SHP77 (cell line): ENCODE results near the gene PLGRKT.
"Not testable (repeated sequence)": the region's sequence is repeated elsewhere in the genome, so short reads cannot be mapped to it uniquely, and the experiment has no call there.

ENCODE experiments used
- DNase-seq, 2 experiments: peaks; one replicate each; lab custom pipeline; 2025; lab: John Stamatoyannopoulos, UW

Gene PLGRKT

DNA sequence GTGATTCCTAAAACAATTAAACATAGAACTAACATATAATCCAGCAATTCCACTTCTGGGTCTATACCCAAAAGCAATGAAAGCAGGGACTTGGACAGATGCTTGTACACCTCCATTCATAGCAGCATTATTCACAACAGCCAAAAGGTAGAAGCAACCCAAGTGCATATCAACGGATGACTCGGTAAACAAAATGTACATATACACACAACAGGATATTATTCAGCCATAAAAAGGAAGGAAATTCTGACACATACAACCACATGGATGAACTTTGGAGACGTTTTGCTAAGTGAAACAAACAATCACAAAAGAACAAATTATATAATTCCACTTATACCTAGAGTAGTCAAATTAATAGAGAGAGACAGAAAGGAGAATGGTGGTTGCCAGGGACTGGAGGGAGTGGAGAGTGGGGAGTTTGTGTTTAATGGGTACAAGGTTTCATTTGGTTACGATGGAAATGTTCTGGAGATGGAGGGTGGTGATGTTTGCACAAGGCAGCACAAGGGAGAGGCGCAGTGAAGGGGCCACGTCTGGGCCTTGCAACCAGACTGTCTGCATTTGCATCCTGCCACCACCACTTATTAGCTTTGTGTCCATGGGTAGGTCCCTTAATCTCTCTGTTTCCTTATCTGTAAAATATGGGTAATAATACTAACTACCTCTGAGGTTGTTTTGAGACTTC lies 61.8 kb downstream of the PLGRKT start:
- no peak for DNase-seq

DNA sequence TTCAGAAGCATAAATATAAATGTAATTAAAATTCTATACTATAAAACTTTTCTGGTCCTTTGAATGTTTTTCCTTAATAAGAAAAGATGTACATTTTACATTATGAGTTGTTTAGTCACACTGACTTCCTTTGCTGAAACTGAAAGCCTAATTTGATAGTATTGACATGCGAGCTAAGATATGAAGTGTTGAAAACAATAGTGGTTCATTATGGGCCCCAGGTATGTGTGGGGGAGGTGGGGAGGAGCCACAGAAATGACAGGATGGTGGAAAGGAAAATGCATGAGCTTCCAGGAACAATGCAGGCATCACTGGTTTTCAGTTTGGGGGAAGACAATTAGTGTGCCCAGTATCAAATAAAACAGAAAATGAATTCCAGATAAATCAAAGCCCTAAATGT lies 62.6 kb downstream of the PLGRKT start:
- DNase-seq: no peak

DNA sequence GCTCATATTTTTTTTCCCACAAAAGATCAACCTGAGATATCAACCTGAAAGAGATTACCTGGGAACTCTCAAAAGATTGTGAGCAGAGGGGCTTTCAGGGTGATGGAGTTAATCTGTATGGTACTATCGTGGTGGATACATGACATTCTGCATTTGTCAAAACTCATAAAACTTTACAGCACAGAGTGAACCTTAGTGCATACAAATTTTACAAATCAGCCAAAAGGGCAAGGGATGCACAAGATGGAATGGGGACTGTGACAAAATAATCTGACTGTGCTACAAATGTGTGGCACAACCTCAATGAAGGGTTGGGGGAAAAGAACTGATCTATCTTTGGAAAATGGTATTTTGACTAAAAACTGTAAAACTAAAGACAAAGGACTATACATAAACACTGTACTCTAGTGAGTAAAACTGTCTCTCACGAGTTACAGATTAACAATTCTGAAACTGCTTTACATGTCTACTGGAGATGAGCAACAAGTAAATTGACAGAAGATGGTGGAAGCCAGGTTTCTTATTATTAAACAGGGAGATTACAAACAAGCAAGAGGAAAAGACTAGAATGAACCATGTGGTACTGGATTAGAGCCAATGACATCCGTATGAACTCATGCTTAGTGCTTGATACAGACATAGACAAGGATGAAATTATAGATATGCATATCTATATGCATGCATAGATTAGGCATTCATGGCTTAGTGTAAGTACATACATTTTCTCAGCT lies 73.3 kb downstream of the PLGRKT start:
- no peak for DNase-seq

DNA sequence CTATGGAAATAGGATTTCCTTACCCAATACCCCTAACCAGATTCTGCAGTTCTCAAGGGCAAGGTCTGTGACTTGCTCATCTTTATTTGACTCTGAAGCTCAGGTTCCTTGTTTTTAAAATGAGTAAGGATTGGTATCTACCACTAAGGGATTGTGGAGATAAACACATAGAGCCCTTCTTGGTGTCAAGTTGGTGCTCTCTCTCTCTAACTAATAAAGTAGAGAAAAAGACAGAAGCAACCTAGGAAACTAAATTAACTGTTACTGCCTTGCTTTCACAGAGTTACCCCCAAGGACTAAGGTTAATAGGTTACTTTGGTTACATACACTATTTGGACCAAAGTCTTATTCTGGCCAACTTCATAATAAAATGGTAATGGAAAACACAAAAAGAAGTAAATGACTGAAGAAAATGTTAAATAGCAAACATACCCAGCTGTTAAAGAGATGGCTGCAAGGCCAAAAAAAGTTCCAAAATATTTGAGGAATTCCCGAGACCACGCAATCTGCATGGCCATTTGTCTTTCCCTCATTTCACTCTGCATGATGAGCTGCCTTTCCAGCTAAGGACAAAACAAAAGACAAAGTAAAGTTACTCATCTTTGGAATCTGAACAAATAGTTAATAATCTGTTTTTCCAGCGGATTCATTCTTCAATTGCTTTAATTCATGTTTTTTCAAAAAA lies 76.3 kb downstream of the PLGRKT start:
- DNase-seq: no peak

DNA sequence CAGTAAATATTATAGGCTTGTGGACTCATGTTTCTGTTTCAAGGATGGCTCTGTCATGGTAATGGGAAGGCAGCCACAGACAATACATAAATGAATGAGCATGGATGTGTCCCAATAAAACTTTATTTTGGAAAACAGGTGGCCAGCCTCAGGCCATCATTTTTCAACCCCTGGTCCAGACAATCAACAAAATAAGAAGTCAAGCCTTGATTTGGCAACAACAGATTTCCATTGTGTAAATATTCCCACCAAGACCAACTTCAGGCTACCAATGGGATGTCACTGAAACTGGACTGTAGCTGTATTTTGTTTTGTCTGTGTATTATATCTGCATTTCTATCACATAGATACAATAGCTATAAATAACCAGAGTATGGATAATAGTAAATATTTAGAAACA lies 77.4 kb downstream of the PLGRKT start:
- no peak for DNase-seq

DNA sequence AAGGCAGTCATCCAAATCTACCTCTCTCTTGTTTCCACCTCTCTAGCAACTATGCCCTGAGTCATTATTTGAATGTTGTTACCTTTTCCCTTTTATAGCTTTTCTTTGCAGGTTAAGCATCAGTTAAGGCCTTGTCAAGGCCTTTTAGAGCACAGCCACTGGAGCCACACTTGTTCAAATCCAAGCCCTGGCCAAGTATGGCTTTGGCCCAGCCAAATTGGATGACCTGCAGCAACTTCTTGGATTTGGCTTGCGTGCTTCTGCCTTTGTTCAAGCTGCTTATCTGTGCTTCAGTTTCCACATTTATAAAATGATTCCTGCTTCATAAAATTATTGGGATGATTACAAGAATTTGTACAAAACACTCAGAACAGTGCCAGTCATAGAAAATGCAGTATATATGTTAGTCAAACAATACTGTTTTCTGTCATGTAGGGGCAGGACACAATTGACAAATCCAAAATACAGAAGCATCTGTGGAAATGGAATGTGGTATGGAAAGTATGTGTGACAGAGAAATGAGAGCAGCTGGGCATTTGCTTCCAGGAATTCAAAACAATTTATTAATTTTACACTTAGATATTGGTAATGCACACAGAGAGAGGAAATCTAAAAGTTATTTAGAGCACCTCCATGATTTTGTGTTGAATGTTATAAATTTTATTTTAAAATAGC lies 80.2 kb downstream of the PLGRKT start:
- DNase-seq: no peak

DNA sequence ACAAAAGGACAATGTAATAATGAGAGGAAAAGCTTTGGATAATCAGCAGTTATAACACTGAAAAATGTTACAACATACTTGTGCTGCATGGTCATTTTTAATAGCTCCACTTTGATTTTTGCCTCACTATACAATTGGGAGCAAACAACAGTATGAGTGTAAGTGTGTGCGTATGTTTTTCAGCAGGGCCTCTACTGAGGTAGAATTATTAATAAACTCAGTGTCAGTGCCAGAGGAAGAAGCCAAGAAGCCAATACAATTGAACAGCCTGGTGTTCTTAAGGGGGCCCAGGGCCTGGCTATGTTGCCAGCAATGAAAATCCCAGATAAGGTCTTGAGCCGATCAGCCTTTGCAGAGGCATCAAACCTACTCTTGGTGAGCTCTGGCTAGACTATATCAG lies 81.9 kb downstream of the PLGRKT start:
- DNase-seq: no peak

DNA sequence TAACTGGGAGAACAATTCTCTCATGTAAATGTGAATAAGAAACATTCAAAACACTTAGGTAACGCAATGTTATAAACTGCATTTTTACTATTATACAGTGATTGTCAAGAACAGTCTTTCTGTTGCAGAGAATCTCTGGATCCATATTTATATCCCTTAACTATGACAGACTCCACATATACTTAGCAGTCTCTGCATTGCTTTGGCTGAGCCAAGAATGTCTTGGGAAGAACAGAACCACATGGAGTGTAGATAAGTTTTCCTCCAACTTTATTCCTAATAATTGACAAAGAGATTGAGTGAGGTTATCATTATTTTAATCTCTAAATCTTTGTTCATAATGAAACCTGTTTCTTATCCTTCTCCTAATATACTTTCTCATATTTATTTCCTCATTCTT lies 82.5 kb downstream of the PLGRKT start:
- no peak for DNase-seq

DNA sequence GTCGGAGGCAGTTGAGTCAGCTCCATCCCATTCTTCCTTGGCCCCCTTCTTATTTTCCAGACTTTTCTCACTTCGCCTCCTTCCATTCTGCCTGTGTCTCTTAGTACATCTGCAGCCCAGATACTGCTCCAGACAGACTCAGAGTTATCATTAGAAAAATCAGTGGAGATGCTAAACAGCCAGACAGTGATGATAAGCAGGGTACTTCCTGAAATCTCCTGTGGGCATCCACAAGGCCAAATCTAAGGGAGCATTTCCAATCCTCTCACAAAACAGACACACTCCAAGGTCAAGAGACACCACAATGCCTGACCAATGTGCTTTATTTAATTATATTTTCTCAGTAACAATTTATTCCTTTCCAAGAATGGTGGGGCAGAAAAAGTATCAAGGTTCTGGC lies 83.5 kb downstream of the PLGRKT start:
- DNase-seq: no peak

DNA sequence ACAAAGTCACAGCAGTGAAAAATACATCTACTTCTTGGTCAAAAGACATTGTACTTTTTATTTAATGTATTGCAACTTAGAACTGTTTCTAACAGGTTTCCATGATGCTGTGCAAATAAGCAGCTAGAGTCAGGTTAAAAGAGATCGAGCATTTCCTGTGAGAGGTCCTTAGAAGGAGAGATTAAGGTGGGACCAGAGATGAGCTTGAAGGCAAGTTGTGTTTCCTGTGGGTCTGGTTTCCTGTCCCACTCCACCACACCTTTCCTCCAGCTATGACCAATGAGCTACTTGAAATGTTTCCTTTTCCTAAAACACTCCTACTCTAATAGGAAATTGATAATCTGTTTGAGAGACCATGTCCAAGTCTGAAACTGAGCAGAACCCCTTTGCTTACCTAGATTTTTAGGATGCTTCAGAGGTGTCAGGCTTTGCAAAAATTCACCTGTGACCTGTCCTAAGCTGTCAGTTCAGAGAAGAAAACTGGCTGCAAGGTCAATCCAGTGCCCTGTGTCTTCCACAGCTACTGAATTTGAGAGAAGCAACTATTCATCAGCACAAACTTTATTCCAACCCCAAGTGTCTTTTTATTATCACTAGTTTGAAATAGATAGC lies 85.0 kb downstream of the PLGRKT start:
- DNase-seq: no peak

DNA sequence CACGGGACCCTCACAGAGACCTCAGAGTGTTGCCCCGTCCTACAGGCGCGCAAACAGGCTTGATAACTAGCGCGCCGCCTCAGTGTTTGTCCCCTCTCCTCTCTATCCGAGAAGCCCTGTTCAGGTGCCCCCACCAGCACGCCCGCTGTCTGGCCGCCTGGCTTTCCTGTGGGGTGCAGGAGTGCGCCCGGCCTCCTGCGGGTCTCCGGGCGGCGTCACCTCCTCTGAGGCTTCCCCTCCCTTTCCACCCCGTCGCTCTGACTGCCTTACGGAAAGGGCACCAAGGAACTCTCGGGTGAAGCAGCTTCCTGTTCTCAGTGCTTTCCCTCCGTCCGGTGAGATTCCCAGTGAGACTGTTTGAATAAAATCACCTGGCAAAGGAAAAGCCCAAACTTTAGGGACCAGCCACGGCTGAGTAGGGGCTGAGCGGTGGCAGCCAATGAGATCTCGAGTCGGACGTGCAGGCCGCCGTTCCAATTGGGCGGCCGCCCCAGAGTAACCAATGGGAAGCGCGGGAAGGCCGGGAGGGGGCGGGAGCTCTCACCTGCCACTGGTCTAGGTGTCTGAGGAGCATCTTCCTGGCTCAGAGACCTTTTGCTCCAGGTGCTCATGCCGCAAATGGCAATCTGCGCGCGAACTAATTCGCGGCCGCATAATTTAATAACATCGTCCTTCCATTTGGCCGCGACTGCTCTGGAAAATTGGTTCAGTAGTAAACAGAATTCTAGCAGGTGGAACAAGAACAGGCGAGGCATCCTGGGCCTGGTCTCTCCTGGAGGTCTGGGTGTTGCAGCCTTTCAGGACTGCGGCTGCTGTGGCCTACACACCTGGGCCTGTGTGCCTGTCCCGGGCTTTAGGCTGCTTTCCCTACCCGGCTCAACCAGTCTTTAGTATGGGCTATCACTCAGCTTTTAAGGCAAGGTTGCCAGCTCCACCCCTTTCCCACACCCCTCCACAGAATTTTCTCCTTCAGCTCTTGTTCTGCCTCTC lies 98.4 kb downstream of the PLGRKT start, which contains the start of gene RLN1:
Gene RLN1, minus strand, starts transcription at position 885 of the 990 bp plus-strand sequence. Its CDS starts 130 bp downstream, at position 755.
- DNase-seq: not testable (repeated sequence)

DNA sequence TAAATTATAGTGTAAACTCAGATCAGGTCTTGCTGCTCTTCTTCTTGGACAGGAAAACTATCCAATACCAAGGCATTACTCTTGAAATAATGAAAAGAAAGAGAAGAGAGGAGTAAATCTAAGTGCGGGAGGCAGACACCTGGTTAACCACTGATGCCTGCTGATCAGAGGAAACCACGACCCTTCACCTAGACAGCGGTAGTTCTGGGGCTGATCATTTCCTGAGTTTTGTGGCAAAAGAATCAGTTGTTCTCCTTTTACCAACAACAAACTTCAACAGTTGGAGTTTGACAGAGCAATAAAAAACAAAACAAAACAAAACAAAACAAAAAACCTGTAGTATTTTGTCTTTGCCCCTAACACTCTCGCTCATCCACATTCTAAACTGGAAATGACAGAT lies 101.0 kb downstream of the PLGRKT start:
- DNase-seq: no peak

DNA sequence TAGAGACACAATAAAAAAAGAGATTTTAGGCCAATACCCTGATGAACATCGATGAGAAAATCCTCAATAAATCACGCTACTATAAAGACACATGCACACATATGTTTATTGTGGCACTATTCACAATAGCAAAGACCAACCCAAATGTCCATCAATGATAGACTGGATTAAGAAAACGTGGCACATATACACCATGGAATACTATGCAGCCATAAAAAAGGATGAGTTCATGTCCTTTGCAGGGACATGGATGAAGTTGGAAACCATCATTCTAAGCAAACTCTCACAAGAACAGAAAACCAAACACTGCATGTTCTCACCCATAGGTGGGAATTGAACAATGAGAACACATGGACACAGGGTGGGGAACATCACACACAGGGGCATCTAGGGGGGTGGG lies 106.4 kb downstream of the PLGRKT start:
- DNase-seq: not testable (repeated sequence)

DNA sequence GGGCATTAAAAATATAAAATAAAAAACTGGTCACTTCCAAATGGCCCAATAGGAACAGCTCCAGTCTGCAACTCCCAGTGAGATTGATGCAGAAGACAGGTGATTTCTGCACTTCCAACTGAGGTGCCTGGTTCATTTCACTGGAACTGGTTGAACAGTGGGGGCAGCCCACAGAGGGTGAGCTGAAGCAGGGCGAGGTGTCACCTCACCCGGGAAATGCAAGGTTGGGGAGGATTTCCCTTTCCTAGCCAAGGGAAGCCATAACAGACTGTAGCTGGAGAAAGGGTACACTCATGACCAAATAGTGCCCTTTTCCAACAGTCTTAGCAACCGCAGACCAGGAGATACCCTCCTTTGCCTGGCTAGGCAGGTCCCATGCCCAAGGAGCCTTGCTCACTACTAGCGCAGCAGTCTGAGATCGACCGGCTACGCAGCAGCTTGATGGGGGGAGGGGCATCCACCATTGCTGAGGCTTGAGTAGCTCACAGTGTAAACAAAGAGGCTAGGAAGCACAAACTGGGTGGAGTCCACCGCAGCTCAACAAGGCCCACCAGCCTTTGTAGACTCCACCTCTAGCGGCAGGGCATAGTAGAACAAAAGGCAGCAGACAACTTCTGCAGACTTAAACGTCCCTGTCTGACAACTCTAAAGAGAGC lies 110.7 kb downstream of the PLGRKT start:
- peak; percentile 42 to 59 for DNase-seq

DNA sequence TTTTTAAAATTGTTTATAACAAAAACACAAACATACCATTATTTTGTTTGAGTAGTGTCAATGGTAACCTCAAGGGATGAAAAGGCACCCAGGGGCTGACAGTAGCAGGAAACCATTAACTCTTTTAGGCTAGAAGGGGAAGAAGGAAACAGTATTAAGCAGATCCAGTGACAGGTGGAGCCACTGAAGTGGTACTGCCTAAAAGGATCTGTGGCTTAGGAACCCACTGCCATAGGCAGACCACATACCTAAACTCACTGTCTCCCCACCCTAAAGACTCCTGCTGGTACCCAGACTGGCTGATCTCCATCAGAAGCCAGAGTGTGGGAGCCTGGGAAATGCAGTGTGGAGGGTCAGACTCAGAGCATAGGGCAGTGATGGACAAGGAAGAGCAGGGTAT lies 111.5 kb downstream of the PLGRKT start:
- DNase-seq: no peak

DNA sequence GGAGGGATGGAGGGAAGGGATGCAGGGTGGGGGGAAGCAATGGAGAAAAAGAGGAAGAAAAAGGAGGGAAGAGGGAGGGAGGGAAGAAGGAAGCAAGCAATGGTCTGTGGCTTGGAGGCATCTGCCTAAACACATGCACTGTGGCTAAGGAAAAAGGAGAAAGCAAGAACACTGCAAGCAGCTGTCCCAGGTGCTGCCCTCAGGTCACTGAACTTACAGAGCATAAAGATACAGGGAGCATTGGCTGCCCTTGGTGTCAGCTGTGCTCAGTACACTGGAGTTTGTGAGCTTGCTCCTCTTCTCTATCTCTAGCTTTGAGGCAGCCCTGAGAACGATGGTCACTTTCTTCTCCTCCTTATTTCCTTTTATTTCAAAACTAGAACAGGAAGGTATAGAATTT lies 116.1 kb downstream of the PLGRKT start:
- DNase-seq: not testable (repeated sequence)

DNA sequence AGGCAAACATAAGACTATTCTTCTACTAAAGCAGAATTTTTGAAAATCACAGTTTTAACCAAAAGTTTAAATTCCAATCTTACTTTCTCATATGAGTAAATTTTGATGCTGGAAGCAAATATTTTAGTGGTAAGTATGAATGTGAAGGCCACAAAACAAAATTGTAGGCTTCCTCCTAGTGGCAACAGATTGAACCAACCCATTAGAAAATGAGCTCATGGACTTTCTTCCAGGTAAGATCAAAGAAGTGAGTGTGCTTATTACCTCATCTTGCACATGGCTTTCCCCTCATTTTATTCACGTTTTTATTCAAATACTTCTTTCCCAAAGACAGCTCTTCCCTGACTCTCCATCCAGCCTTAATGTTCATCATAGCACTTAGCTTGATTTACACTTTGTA lies 116.7 kb downstream of the PLGRKT start:
- no peak for DNase-seq

DNA sequence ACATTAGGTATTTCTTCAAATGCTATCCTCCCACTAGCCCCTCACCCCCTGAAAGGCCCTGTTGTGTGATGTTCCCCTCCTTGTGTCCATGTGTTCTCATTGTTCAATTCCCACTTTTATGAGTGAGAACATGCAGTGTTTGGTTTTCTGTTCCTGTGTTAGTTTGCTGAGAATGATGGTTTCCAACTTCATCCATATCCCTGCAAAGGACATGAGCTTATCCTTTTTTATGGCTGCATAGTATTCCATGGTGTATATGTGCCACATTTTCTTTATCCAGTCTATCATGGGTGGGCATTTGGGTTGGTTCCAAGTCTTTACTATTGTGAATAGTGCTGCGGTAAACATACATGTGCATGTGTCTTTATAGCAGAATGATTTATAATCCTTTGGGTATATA lies 121.3 kb downstream of the PLGRKT start:
- DNase-seq: not testable (repeated sequence)

DNA sequence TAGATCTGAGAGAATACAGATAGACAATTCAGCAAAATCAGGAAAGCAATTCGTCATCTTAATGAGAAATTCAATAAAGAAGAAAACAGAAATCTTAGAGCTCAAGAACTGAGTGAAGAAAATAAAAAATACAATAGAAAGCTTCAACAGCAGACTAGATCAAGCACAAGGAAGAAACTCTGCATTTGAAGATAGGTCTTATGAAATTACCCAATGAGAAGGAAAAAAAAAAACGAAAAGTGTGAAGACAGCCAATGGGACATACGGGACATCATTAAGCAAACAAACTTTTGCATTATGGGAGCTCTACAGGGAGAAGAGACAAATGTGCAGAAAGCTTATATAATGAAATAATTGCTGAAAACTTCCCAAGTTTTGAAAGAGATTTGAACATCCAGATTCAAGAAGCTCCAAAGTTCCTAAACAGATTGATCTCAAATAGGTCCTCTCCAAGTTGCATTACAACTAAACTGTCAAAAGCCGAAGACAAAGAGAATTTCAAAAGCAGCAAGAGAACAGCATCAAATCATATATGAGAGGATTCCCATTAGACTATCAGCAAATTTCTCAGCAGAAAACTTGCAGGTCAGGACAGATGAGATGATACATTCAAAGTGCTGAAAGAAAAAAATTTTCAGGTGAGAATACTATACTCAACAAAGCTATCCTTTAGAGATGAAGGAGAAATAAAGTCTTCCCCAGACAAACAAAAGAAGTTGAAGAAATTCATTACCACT lies 122.4 kb downstream of the PLGRKT start:
- no peak for DNase-seq

DNA sequence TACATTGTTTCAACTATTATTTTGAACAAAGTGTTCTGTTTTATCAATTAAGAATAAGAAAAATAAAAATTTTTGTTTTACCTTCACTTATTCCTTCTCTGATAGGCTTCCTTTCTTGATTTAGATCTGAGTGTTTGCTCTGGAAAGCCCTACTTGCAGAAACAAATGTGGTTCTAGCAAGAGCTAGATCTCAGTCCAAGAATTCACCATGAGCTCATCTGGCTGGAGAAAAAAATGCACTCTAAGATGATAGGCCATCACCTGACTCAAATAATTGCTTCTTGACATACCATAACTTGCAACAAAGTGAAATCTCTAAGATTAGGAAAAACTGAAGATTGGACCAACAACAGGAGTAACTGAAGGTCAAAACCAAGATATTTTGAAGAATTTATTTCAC lies 126.9 kb downstream of the PLGRKT start:
- no peak for DNase-seq
